ENCODE measurements around the gene TSPAN15. TPM values are rescaled to one million over a fixed set of nuclear protein-coding genes. Genes with fewer than 3 reads are reported as not detected.

TSPAN15 gene
- total RNA-seq, 2 donors from 2014 or later = 4.7 to 9.9 TPM

DNA sequence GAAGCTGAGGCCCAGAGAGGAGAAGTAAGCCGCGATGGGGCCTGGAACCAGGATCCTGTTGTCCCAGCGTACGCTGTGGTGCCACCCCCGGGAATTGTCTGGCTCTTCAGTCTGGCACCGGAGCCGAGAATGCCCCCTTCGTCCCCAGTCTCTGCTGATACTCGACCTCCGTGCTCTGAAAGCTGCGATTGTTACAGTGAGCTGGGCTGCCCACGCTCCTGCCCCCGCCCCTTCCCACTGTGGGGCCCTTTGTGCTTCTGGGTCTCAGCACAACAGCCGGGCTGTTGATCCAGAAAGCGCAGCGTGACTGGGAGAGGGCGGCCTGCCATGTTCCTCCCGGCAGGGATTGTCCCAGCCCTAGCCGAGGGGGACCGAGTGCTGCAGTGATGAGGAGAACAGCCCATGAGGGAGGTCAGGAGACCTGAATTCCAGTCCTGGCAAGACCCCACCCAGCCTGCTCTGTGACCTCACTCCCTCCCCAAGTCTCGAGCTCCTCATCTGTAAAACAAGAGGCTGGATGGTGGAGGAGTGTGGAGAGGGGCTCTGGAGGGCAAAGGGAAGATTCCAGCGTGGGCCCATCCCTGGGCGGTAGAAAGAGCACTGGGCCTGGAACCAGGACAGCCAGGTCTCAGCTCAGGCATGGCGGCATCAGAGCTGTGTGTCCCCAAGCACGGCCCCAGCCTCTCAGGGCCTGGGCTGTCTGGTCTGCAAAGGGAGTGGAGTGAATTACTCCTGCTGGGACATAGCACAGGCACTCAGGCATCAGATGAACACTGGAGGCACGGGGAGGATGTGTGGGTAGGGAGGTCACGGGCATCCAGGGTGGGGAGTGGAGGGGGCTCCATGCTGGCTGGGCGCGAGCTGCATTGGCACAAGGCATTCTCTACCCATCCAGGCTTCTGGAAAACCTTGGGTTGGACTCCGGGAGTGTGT lies 43.6 kb downstream of the TSPAN15 start:
- Histone ChIP-seq H3K27me3 (replicated peaks; ENCODE audit: insufficient read depth) (no peaks in the 10 kb centered on the region), H3K4me1 (ENCODE audit: control insufficient read depth in 1 of 2, low read depth in 2 of 2) (peaks cover 5 to 34% of the 10 kb centered on the region in 2 donors), H3K27ac (no peak overlapping the region), H3K9me3 (no peaks in the 10 kb centered on the region), H3K36me3 (no peaks in the 10 kb centered on the region), H3K4me3 (no peak overlapping the region)
- no peak for TF ChIP-seq CTCF (IDR thresholded peaks at IDR 0.05)
- no peak for ATAC-seq (ENCODE audit: insufficient number of reproducible peaks, low FRiP score, low read depth)
- DNase-seq (ENCODE audit: low spot score) = no peak

DNA sequence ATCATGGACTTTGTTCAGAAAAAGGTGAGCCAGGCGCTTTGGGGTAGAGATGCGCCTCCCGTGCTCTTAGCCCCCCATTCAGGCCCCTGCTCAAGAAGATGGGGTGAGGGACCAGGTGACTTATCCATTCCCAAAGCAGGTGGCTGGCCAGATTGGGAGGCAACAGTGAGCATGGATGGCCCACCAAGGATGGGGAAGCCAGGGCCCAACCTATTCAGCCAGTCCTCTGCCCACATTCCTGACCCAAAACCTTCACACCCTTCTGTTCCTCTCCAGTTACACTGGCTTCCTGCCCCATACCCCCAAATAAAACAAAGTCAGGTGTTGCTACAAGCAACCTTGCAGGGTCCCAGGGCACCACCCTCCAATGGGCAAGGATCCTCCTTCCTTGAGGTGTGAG lies 44.4 kb downstream of the TSPAN15 start:
- no peaks in the 10 kb centered on the region for H3K9me3 ChIP-seq
- no peak overlapping the region for H3K27ac ChIP-seq
- DNase-seq (ENCODE audit: low spot score) = no peak
- TF ChIP-seq CTCF (IDR thresholded peaks at IDR 0.05) = no peak
- H3K4me3 ChIP-seq = no peak overlapping the region
- no peak for ATAC-seq (ENCODE audit: insufficient number of reproducible peaks, low FRiP score, low read depth)
- peaks cover 5 to 34% of the 10 kb centered on the region in 2 donors for H3K4me1 ChIP-seq (ENCODE audit: control insufficient read depth in 1 of 2, low read depth in 2 of 2)
- H3K36me3 ChIP-seq = no peaks in the 10 kb centered on the region
- H3K27me3 ChIP-seq (replicated peaks; ENCODE audit: insufficient read depth) = no peaks in the 10 kb centered on the region

DNA sequence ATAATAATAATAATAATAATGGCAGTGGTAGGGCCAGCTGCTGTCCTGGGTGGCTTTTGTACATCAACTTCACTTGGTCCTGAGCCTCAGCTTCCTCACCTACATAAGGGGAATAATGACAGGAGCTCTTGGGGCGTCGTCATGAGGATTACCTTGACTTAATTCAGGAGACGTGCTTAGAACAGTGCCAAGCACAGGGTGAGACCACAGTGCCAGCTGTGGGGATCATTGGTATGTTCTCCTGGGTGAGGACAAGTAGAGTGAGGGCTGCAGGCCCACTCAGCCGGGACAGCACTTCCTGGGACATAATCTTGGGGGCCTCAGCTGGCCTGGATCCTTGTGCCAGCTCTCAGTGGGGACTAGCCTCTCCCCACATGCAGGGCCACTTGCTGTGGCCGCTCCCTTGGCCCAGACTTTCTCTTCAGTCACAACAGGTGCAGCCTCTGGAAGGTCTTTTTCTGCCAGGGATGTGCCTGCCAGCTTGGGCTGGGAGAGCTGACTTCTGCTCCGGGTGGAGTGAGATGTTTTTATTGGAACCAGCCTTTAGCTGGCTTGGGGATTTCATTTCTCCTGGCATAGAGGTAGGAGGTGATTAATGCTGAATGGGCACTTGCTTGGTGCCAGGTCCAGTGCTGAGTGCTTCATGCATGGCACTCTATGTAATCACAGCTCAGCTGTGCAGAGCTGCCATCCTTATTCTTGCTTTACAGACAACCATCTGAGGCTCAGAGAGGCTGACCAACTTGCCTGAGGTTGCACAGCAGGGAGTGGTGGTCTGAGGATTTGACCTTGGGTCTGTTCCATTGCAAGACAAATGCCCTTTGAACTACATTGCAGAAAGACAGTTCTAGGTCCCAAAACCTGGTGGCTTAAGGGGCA lies 45.3 kb downstream of the TSPAN15 start:
- no peak for DNase-seq (ENCODE audit: low spot score)
- Histone ChIP-seq H3K36me3 (no peaks in the 10 kb centered on the region), H3K4me3 (no peak overlapping the region), H3K27me3 (replicated peaks; ENCODE audit: insufficient read depth) (no peaks in the 10 kb centered on the region), H3K4me1 (ENCODE audit: control insufficient read depth in 1 of 2, low read depth in 2 of 2) (peaks cover 5 to 34% of the 10 kb centered on the region in 2 donors), H3K9me3 (no peaks in the 10 kb centered on the region), H3K27ac (no peak overlapping the region)
- TF ChIP-seq CTCF (IDR thresholded peaks at IDR 0.05) = no peak
- no peak for ATAC-seq (ENCODE audit: insufficient number of reproducible peaks, low FRiP score, low read depth)

GRCh38 chr10:69497231-69497561 lies 45.9 kb downstream of the TSPAN15 start:
- TF ChIP-seq CTCF (IDR thresholded peaks at IDR 0.05) = no peak
- Histone ChIP-seq H3K4me3 (no peak overlapping the region), H3K36me3 (no peaks in the 10 kb centered on the region), H3K9me3 (no peaks in the 10 kb centered on the region), H3K27ac (no peak overlapping the region), H3K4me1 (ENCODE audit: control insufficient read depth in 1 of 2, low read depth in 2 of 2) (peaks cover 5 to 34% of the 10 kb centered on the region in 2 donors), H3K27me3 (replicated peaks; ENCODE audit: insufficient read depth) (no peaks in the 10 kb centered on the region)
- DNase-seq (ENCODE audit: low spot score) (no peak), ATAC-seq (ENCODE audit: insufficient number of reproducible peaks, low FRiP score, low read depth) (no peak)
